NCI-H146 (cell line): ENCODE measurements around the gene LDHAL6B.

ENCODE experiments used
- DNase-seq: peaks from one replicate; lab custom pipeline; 2025; lab: John Stamatoyannopoulos, UW

Gene LDHAL6B

GRCh38 chr15:59251001-59251845, 44.6 kb downstream of the LDHAL6B start:
- DNase-seq, result no peak

GRCh38 chr15:59252137-59252536, 45.5 kb downstream of the LDHAL6B start:
- DNase-seq, result no peak

GRCh38 chr15:59255680-59256336, 49.2 kb downstream of the LDHAL6B start:
- DNase-seq, result peak; percentile 2

DNA sequence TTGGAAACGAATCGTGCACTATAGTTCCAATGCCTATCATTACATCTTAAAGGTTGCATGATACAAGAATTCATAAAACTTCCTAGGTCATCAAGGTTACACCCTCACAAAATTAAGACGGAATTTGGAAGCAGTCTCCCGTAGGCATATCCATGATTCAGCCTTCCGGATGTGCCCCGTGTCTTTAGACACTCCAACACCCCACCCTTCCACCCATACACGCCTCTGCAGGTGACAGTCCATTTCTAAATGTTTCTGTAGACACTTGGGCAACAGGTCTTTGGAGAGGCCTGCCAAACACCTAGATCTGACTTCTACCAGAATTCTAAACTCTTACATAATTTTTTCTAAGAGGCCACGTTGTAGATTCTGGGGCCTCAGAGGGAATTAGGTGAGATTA, 49.8 kb downstream of the LDHAL6B start:
- no peak for DNase-seq

DNA sequence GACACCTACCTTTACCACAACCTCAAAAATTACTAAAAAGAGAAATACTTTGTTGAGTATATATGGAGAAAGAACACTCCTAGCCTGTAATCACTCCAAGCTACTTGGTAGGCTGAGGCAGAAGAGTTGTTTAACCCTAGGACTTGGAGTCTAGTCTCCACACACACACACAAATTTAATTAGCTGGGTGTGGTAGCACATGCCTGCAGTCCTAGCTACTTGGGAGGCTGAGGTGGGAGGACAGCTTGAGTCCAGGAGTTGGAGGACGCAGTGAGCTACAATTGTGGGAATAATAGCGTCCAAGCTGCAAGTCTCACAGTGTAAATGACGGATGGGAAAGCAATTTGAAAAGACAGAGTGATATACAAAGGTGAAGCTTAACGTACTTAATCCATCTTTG, 50.5 kb downstream of the LDHAL6B start:
- DNase-seq, result no peak
